ENCODE data around the gene SLAMF8.

SLAMF8 gene

DNA sequence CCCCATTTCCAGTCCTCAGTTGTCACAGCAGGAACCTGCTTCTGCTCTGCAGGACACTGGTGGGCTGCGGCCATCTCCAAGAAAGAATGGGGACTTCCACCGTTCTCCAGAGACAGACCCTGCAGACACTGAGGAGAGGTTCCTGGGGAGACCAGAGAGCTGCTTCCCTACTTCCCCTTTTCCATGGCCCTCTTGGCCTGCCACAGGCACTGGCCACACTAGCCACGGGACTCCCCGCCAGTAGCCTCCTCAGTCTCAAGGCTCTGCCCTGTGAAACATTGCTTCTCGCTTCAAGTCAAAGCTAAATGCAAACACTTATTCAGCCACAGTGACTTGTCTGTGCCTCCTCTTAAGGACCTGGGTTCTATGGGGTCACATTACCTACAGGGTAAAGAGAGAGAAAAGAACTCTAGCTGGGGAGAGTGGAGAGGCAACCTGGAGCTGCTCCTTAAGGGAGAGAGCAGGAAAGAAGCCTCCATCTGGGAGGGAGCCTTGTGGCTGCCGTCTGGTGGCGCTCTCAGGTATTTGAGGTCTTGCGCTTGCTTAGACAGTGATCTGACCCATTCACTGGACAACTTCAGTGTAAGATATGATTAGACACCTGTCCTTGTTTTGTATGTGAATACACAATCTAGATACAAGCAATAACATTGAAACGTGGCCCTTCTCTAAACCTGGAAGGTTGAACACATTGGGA is 5.4 kb upstream of the SLAMF8 start:
- no peak for DNase-seq

DNA sequence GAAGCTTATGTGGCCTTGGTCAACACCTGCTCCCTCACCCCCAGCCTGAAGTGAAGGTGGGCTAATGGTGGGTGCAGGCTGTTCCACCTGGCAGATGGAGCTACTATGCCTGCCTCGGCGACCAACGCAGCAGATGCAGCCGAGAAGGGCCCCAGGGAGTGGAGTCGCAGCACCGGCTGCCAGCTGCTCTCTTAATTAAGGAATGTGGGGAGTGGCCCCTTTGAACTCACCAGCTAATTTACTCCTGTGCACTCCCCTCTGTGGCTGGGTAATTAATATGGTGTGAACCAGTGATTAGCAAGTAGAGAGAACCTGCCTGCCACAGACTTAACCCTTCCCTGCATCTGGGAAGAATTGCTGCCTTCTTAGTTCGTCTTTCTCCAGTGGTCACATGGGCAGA is 3.3 kb upstream of the SLAMF8 start:
- no peak for DNase-seq

DNA sequence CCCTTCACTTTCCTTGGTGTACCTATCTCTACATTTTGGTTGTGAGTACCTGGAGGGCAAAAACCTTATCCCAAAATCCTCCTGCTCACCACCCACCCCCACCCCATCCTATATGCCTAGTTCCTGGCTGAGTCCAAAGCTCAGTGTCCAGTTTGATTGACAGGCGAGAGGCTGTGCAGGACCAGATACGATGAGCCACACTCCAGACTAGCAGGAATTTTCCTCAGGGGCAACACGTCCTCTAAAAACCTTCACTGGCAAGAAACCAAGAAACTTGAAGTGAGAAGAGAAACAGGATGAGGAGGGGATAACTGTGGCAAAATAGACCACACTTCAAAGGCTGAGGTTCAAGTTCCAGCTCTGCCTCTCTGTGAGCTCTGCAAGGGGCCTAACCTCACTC is 1.1 kb upstream of the SLAMF8 start:
- DNase-seq, result no peak

DNA sequence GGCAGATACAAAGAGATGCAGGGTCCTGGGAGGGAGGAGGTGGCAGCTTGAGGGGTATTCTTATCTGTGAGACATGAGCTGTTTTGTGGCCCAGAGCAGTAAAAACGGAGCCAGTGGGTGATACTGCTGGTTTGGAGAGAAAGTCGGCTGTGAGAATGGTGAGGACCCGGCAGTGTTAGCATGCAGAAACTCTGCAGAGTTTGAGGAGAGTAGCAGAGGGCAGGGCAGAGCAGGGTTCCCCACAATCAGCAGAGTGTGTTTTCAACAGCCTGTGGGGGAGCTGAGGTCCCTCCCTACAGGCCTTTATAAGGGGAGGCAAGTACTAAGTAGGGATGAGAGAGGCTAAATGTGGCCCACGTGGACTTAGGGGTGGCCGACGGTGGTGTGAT is 423 bp downstream of the SLAMF8 start:
- DNase-seq, result peak; percentile 14

DNA sequence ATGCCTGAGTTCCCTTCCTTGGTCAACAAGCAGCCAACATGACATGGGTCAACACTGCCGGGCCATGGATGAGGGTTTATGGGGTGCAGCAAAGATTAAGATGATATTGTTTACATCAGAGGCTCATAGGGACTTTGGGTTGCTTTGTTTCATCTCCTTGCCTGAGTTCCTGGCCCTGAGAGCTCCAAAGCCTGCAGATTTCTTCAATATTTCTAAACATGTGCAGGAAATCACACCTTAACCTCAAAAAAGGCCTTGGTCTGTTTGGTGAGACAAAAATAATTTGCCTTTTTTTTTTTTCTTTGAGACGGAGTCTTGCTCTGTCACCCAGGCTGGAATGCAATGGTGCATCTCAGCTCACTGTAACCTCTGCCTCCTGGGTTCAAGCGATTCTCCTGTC is 876 bp downstream of the SLAMF8 start:
- DNase-seq, result peak; percentile 58

DNA sequence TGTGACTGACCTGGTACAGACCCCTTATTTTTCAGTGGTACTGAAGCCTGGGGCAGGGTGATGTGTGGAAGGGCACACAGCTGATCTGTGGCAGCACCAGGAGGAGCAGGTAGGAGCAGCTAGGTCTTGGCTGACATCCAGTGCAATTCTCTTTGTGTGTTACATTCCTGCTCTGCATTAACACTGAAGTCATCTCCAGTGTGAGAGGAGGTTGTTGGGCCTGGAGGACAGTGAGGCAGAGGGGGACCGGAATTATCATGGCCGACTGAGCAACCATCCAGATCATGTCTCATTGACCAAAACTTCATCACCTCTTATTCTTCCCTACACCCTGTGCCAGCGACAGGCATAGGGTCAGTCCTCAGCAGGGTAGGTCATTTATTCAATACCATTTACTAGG is 1.5 kb downstream of the SLAMF8 start:
- no peak for DNase-seq

DNA sequence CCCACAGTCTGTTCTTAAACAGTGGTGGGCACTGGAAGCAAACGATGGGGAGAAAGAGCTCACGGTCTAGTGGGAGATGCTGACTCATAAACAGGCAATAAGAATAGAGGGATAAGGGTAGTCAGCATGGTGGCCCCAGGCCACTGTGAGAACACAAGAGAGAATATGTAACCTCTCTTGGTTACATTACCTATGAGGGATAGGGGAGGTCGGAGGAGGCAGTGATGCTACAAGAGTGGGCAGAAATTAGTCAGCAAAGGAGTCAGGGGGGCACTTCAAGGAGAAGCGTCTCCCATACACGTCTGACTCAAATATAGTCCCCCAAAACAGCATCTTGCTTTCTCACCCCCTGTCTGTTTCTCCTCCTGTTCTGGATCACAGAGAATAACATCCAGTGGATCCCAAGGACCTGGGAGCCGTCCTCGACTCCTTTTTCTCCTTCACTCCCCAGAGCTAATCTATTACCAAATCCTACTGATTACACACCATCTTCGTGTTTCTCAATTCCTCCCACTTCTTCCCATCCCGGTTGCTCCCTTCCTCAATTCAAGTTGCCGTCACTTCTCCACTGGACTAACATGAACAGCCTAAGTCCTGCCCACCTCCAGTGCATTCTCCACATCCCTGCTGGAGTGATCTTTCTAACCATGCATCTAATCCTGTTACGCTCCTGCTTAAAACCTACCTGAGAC is 2.1 kb downstream of the SLAMF8 start:
- DNase-seq, result no peak

DNA sequence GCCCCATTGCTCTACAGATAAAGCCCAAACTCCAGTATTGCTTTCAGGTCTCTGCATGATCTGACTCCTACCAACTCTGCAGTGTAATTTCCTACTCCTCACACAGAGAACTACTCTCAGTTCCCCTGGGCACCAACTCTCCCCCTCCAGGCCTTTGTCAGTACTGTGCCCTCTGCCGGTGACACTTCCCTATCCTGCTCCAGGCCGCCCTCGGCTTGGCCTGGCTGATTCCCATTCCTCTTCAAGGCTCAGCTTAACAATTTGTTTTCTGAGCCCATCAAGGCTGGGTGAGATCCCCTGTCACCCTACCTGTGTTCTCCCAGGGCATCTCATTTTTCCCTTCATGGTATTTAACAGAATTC is 2.6 kb downstream of the SLAMF8 start:
- peak; percentile 5 for DNase-seq

DNA sequence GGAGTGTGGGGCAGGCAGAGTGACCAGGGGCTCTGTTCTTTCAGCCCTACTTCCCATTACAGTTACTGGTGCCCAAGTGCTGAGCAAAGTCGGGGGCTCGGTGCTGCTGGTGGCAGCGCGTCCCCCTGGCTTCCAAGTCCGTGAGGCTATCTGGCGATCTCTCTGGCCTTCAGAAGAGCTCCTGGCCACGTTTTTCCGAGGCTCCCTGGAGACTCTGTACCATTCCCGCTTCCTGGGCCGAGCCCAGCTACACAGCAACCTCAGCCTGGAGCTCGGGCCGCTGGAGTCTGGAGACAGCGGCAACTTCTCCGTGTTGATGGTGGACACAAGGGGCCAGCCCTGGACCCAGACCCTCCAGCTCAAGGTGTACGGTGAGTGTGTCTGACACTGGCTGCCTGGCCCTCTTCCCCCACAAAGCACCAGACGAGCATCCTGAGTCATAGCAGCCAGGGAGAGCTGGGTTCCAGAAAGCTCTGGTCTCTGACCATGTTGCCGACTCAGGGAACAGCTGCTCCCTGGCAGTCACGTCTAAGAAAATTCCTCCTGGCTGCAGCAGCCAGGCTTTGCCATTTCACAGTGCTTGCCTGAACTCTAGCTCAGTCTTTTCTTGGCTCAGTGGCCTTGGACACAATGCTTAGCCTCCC is 3.3 kb downstream of the SLAMF8 start:
- DNase-seq, result no peak

DNA sequence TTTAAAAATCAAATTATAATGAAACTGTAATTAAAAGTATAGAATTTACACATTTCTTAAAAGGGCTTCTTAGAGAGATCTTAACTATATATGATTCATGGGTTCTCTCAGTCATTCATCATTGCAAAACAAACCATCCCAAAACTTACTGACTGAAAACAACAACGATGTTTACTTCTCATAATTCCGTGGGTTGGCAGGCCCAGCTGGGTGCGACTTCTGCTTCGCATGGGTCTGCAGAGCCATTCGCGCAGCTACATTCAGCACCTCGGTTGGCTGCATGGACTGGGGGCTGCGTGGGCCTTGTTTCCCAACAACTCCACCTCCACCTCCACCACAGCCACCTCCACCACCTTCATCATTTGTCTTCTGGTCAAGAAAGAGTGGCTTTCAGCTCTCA is 4.0 kb downstream of the SLAMF8 start:
- DNase-seq, result no peak

DNA sequence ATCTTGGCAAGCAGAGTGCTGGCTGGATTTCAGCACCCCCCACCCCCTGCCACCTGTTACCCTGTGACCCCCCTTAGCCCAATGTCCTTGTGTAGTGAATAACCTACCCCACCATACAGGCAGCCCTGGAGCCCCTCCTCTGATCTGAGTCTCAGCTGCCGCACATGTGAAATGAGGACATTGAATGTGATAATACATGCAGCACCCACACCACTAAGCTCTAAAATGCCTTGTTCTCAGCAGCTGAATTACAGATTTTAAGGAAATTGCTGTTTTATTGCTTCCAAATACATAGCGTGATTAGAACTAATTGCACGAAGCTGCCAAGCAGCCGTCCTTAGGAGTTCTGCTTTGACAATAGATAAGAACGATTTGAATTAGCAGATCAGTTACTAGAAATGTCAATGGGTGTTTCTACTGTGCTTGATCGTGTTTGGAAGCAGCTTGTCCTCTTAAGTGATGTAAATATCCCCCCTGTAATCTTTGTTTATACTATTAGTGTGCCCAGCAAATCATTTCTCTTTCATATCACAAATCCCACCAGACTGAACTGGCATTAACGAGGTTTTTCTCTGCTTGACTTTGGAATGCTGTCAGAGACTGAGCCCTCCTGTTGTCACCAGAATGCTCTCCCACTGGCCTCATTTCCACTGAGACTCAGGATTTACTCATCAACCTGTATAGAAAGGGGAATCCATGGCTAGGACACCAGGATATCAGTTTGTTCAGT is 4.9 kb downstream of the SLAMF8 start:
- DNase-seq, result no peak

DNA sequence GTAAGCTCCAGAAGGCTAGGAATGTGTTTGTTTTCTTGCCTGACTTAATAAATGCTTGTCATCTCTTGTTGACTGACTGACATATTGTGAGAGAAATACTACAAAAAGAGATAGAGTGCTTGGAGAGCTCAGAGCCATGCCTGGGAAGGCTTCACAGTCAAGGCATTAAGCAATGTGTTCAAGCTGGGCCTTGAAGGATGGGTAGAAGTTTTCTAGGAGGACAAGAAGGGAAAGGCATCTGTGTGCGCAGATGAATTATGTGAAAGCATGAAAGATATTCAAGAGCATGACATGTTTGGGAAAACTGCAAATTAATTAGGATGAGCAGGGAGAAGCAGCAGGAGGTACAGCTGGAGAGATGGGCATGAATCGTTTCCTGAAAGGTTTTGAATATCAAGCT is 5.6 kb downstream of the SLAMF8 start:
- no peak for DNase-seq

DNA sequence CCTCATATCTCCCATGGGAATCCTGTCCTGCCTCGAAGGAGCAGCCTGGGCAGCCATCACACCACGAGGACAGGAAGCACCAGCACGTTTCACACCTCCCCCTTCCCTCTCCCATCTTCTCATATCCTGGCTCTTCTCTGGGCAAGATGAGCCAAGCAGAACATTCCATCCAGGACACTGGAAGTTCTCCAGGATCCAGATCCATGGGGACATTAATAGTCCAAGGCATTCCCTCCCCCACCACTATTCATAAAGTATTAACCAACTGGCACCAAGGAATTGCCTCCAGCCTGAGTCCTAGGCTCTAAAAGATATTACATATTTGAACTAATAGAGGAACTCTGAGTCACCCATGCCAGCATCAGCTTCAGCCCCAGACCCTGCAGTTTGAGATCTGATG is 8.7 kb downstream of the SLAMF8 start:
- no peak for DNase-seq

DNA sequence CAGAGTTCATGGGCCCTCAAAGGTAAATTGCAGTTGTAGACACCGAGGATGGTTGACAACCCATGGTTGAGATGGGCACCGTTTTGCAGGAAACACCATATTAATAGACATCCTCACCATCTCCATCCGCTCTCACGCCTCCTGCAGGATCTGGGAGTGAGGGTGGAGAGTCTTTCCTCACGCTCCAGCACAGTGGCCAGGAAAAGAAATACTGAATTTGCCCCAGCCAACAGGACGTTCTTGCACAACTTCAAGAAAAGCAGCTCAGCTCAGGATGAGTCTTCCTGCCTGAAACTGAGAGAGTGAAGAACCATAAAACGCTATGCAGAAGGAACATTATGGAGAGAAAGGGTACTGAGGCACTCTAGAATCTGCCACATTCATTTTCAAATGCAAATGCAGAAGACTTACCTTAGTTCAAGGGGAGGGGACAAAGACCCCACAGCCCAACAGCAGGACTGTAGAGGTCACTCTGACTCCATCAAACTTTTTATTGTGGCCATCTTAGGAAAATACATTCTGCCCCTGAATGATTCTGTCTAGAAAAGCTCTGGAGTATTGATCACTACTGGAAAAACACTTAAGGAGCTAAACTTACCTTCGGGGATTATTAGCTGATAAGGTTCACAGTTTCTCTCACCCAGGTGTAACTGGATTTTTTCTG is 9.3 kb downstream of the SLAMF8 start:
- DNase-seq, result no peak

DNA sequence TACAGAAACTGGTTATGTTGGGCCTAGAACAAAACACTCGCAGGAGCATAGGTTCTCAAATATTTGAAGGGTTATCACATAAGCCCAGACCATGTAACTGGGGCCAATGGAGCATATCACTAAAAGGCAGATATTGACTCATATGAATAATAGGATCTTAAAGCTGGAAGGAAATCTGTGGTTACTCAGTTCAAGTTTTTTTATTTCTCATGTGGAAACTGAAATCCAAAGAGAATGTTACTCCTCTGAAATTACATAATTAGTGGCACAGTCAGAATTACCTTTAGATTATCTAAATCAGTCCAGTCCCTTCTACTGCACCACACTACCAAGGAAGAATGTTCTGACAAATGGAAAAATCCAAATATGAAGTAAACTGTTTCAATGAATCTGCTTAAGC is 12.0 kb downstream of the SLAMF8 start:
- no peak for DNase-seq

DNA sequence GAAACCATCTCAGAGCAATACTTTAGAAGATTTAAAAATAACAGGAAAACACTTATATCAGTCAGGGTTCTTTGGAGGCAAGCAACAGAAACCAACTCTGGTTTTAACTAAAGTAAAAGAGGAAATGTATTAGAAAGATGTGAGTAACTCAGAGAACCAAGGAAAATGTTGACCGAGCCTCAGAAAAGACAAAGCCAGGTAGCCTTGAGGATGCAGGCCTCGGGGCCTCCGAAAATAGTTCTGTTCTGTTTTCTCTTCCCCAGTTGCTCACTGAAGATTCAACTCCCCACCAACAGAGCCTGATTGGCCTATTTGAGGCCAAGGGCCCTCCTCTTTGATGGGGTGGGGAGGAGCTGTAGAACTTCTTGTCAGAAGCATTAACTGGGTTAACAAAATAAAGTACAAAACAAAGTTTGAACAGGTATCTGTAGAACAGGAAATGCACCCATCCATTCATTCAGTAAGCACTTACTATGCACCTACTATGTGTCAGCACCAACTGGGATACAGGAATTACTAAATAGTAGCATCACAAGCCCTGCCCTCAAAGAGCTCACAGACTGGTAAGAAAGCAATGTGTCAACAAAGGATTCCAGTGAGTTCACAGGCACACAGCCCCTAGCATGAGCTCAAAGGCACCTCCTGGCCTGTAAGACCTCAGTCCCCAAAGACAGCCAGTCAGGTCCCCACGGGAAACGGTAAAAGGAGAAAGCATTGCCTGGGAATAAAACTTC is 12.6 kb downstream of the SLAMF8 start:
- no peak for DNase-seq

DNA sequence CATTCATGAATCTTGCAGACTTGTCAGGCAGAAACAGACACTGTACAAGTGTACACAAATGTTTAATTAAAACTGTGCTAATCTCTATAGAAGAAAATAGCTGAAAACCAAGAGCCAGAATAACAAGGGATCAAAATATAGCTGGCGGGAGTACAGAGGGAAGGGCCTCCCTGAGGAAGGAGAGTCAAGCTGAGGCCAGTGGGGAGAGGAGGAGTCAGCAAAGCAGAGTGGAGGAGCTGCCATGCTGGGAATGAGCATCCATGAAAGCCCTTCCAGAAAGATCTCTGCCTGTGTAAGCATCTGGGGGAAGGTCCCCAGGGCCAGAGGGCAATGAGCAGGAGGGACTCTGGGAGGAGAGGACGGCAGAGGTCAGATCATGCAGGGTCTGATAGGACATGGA is 15.1 kb downstream of the SLAMF8 start:
- DNase-seq, result no peak

DNA sequence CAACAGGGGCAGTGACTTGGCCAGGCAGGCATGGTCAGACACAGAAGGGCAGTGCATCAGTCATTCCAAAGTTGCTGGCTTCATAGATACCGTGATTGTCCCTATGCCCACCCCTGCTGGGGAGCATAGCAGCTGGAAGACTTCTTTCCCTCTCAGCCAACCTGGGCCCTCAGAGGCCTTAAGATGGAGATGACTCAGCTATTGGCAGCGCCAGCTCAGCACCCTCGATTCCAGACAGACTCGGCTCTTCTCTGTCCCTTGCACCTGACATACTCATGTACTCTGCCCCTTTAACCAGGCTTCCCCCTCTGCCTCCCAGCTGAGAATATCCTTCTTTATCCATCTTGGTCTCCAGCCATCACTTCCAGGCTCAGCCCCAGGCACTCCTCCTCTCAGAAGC is 16.8 kb downstream of the SLAMF8 start:
- no peak for DNase-seq

DNA sequence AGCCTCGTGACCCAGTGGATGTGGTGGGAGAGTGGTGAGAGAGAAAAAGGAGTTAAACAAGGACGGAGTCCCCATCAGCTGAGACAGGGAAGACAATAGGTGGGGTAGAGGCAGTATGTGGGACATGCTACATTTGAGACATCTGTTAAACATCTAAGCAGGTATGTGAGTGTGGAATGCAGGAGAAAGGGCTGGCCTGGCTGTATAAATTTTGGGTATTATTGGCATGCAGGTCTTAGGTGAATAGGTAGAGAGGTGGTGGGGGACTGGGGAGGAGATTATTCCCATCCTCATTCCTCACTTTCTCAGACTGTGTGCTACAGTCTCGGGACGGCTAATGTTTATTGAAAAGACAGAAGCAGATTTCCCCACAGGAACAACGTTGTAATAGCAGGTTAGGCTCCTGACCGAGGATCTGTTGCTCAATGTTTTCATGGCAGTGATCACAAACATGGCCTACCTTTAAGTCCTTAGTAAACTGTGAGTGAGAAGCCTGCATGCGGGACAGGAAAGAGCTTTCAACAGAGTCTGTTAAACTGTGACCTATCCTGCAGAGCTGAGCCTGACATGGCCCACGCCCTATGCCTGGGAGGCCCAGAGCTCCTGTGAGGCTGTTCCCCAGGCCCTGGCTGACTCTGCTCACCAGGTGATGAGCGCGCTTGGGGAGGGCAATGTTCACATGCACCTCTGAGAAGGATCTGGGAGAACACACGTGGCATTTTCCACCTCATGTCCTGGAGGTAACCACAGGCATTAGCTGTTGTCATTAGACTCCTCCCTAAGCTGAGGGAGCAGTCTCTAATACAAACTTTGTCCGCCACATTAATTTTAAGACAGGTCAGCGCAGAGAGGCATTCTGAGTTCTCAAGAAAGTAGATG is 19.3 kb downstream of the SLAMF8 start:
- no peak for DNase-seq

DNA sequence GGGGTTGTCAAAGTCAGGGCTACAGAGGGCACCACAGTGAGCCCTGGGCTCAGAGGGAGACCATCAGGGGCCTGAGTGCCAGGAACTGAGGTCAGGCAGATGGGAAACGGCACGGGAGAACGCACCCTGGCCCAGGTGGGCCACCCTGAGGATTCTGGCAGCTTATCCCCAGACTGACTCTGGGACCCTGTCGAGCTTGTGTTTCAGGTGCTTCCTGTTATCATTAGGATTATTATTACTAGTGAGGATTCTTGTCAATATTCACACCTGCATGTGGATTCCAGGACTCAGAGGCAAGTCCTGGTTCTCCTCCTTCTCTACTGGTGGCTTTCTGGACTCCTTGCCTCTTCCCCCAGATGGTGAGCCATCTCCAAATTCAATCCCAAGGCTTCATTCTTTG is 20.6 kb downstream of the SLAMF8 start:
- no peak for DNase-seq

DNA sequence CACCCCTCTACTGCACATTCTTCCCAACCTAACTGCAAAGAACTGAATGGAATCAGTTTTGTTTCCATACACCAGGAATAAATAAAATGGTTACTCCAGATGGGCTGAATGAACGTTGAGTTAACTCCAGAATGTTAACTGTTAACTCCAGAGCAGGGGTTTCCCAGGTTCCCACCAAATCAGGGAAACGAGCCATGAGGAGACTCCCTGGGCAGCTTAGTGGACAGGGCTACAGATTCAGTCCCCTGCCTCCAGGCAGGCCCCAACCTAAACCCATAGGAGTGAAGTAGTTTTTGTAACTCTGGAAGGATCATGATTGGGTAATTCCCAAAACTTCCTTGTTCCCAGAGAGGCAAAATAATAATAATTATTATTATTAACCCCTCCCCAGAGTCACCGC is 21.7 kb downstream of the SLAMF8 start:
- no peak for DNase-seq

Data from CD4-positive, alpha-beta T cell treated with Interleukin-17A for 1 hour (primary cell).